HCT116 (cell line): ENCODE results near the gene RELCH. TPM values are rescaled to one million over a fixed set of nuclear protein-coding genes. Genes with fewer than 3 reads are reported as not detected.

ENCODE experiments used
- ATAC-seq: fragments of 200-7000 bp; cut with Tn5 transposase; 2 replicates; pipeline ENCODE4 v1.9.1; 2020; ENCODE audit warnings: mild to moderate bottlenecking, moderate library complexity
- BruUV-seq: library from RNA; stranded (reverse); fragments of 400-500 nt; replicated peaks from 2 replicates; lab custom pipeline; 2021; lab: Mats Ljungman, UMichigan
- CTCF ChIA-PET: fragments of 300-600 bp; sonication (Branson Sonifier 250); formaldehyde crosslinking; loops from one replicate; lab custom pipeline; 2021; ENCODE audit warnings: antibody characterized with exemption; lab: Charles Lee
- POLR2A ChIA-PET: fragments of 300-600, 350-600 bp; sonication (Branson Sonifier 250); formaldehyde crosslinking; loops from one replicate; lab custom pipeline; 2021; ENCODE audit warnings: antibody characterized with exemption; lab: Charles Lee
- RAD21 ChIA-PET, 2 experiments: fragments of 300-600 bp; sonication (Branson Sonifier 250); formaldehyde crosslinking; loops; one replicate each; lab custom pipeline; 2023; ENCODE audit warnings: low total read pairs in 2 of 2; ENCODE audit not compliant: uncharacterized antibody in 2 of 2, unreplicated experiment in 2 of 2, low non-redundant PET in 1 of 2; lab: Charles Lee
- DNase-seq: peaks from one replicate; pipeline ENCODE4 v3.0.0-alpha.2; 2010; ENCODE audit warnings: low read depth, low spot score
- H2AFZ ChIP-seq: fragments of 200-600 bp; shearing (Covaris generic), sonication (generic); 2 replicates; pipeline ENCODE4 v1.6.1; 2017; ENCODE audit warnings: low read depth, mixed run types, mixed read lengths, antibody characterized with exemption, low read length; ENCODE audit not compliant: poor library complexity, severe bottlenecking
- H3K27ac ChIP-seq: 2 replicates; pipeline ENCODE4 v1.5.1; 2012; ENCODE audit warnings: low read depth, low read length
- H3K27me3 ChIP-seq: fragments of 200-600 bp; sonication (generic); 2 replicates; pipeline ENCODE4 v1.6.1; 2016; ENCODE audit warnings: mixed run types, low read length, mixed read lengths; ENCODE audit not compliant: insufficient read depth
- H3K36me3 ChIP-seq, 2 experiments: fragments of 200-500 bp in 1 of 2; fragments of 200-600 bp in 1 of 2; sonication (Bioruptor generic) in 1 of 2; sonication (generic) in 1 of 2; 2 replicates each; pipeline versions ENCODE4 v1.5.1 to v1.6.1; 2014 to 2016; ENCODE audit warnings: low read length in 2 of 2, inconsistent platforms in 1 of 2, mixed read lengths in 1 of 2, mixed run types in 1 of 2; ENCODE audit not compliant: insufficient read depth in 2 of 2, control insufficient read depth in 1 of 2
- H3K4me1 ChIP-seq, 2 experiments: fragments of 200-600 bp in 1 of 2; sonication (generic) in 1 of 2; 2 replicates each; pipeline versions ENCODE4 v1.5.1 to v1.6.1; 2012 to 2017; ENCODE audit warnings: low read length in 2 of 2, inconsistent platforms in 1 of 2, mild to moderate bottlenecking in 1 of 2, mixed read lengths in 1 of 2, mixed run types in 1 of 2, moderate library complexity in 1 of 2; ENCODE audit not compliant: insufficient read depth in 2 of 2, control insufficient read depth in 1 of 2
- H3K4me2 ChIP-seq: fragments of 200-600 bp; sonication (generic); 2 replicates; pipeline ENCODE4 v1.6.1; 2017; ENCODE audit warnings: mixed run types, low read length, mixed read lengths
- H3K4me3 ChIP-seq, 2 experiments: fragments of 200-600 bp in 1 of 2; sonication (generic) in 1 of 2; replicated peaks in 1 of 2; 2 replicates each; pipeline ENCODE4 v1.5.1; 2011 to 2016; ENCODE audit warnings: low read length in 2 of 2, control low read depth in 1 of 2, low read depth in 1 of 2, mild to moderate bottlenecking in 1 of 2, mixed read lengths in 1 of 2, mixed run types in 1 of 2
- H3K79me2 ChIP-seq: fragments of 200-600 bp; sonication (generic); 2 replicates; pipeline ENCODE4 v1.6.1; 2017; ENCODE audit warnings: mild to moderate bottlenecking, mixed run types, low read length, moderate library complexity, mixed read lengths; ENCODE audit not compliant: insufficient read depth
- H3K9ac ChIP-seq: fragments of 200-600 bp; sonication (generic); 2 replicates; pipeline ENCODE4 v1.6.1; 2016; ENCODE audit warnings: low read length, mixed read lengths
- H3K9me2 ChIP-seq: fragments of 200-600 bp; sonication (generic), shearing (Covaris generic); 2 replicates; pipeline ENCODE4 v1.6.1; 2017; ENCODE audit warnings: mixed run types, mild to moderate bottlenecking, moderate library complexity; ENCODE audit not compliant: insufficient read depth
- H3K9me3 ChIP-seq, 2 experiments: fragments of 200-500 bp in 1 of 2; fragments of 200-600 bp in 1 of 2; sonication (Bioruptor generic) in 1 of 2; sonication (generic) in 1 of 2; 2 replicates each; pipeline ENCODE4 v1.6.1; 2014 to 2017; ENCODE audit warnings: low read length in 2 of 2, mixed read lengths in 2 of 2, inconsistent platforms in 1 of 2, low read depth in 1 of 2, mild to moderate bottlenecking in 1 of 2, mixed run types in 1 of 2, moderate library complexity in 1 of 2; ENCODE audit not compliant: control insufficient read depth in 1 of 2, insufficient read depth in 1 of 2
- H4K20me1 ChIP-seq: fragments of 200-600 bp; sonication (generic), shearing (Covaris generic); 2 replicates; pipeline ENCODE4 v1.6.1; 2017; ENCODE audit warnings: mixed run types, mild to moderate bottlenecking, moderate library complexity; ENCODE audit not compliant: insufficient read depth
- CBX3 ChIP-seq: IDR thresholded peaks from 2 replicates; pipeline ENCODE4 v1.6.1; 2012; ENCODE audit warnings: low read depth
- CEBPB ChIP-seq: IDR thresholded peaks from 2 replicates; pipeline ENCODE4 v1.6.1; 2012; ENCODE audit warnings: low read depth
- CTCF ChIP-seq, 3 experiments: fragments of 200-600 bp in 1 of 3; sonication (generic) in 1 of 3; IDR thresholded peaks in 2 of 3; conservative IDR thresholded peaks in 1 of 3; 2 replicates each; pipeline ENCODE4 v1.5.1; 2012 to 2017; ENCODE audit warnings: low read depth in 2 of 3, low read length in 2 of 3, antibody characterized with exemption in 1 of 3, borderline replicate concordance in 1 of 3, control low read depth in 1 of 3, mild to moderate bottlenecking in 1 of 3, mixed read lengths in 1 of 3, mixed run types in 1 of 3, moderate library complexity in 1 of 3; ENCODE audit not compliant: insufficient read depth in 1 of 3
- EZH2 ChIP-seq: fragments of 200-600 bp; sonication (generic); IDR thresholded peaks from 2 replicates; pipeline ENCODE4 v1.6.1; 2017; ENCODE audit warnings: antibody characterized with exemption, mixed run types
- EZH2phosphoT487 ChIP-seq: fragments of 200-600 bp; IDR thresholded peaks from 2 replicates; pipeline ENCODE4 v1.6.1; 2018; ENCODE audit warnings: antibody characterized with exemption, borderline replicate concordance
- FOSL1 ChIP-seq: IDR thresholded peaks from 2 replicates; pipeline ENCODE4 v1.6.1; 2012; ENCODE audit warnings: low read depth
- MAX ChIP-seq: IDR thresholded peaks from 2 replicates; pipeline ENCODE4 v1.6.1; 2012
- POLR2A ChIP-seq: IDR thresholded peaks from 2 replicates; pipeline ENCODE4 v1.7.0; 2011; ENCODE audit warnings: borderline replicate concordance; ENCODE audit not compliant: insufficient read depth, insufficient read length; ENCODE audit errors: extremely low read depth
- REST ChIP-seq: IDR thresholded peaks from 2 replicates; pipeline ENCODE4 v1.6.1; 2012; ENCODE audit warnings: low read depth
- intact Hi-C: fragments of 100-400 bp; cut with micrococcal nuclease; formaldehyde crosslinking; loops from 2 replicates; pipeline ENCODE4 v1.10.0; 2022
- total RNA-seq: library from RNA; stranded (reverse); gene quantifications from one replicate; pipeline ENCODE4 v1.2.1, GENCODE V29; 2021; ENCODE audit not compliant: unreplicated experiment

The RELCH gene
- total RNA-seq, 1 experiment from 2014 or later: 17.4 TPM

GRCh38 chr18:62301322-62301721, 114.3 kb downstream of the RELCH start:
- no peaks in the 10 kb centered on the region for H3K4me1 ChIP-seq
- ATAC-seq (no peak), DNase-seq (no peak)
- RAD21 ChIA-PET: no interaction called here
- no peaks in the 10 kb centered on the region for H4K20me1 ChIP-seq
- no peak overlapping the region for H3K27ac ChIP-seq
- intact Hi-C loops: no loop called here
- H3K27me3 ChIP-seq: no peaks in the 10 kb centered on the region
- BruUV-seq: no TSS peak
- POLR2A ChIA-PET: no interaction called here
- H3K4me2 ChIP-seq: no peak overlapping the region
- H3K4me3 ChIP-seq: no peak overlapping the region
- CTCF ChIA-PET: no interaction called here
- H2AFZ ChIP-seq: no peak overlapping the region
- H3K9me3 ChIP-seq: no peaks in the 10 kb centered on the region
- no peaks in the 10 kb centered on the region for H3K9me2 ChIP-seq
- H3K79me2 ChIP-seq: no peaks in the 10 kb centered on the region
- H3K9ac ChIP-seq: no peak overlapping the region
- peaks cover 0 to 2% of the 10 kb centered on the region in 2 experiments; a peak in 1 of 4 replicates for H3K36me3 ChIP-seq
- TF ChIP-seq CTCF (IDR thresholded peaks at IDR 0.05 in 2 of 3, conservative IDR thresholded peaks at IDR 0.05 in 1 of 3; ENCODE audit: borderline replicate concordance in 1 of 3, insufficient read depth in 1 of 3, low read depth in 2 of 3, low read length in 2 of 3) (no peak), MAX (no peak), CBX3 (no peak), CEBPB (no peak), REST (no peak), FOSL1 (no peak), EZH2phosphoT487 (no peak), POLR2A (no peak), EZH2 (no peak)
